OCI-LY1 (cell line): ENCODE results near the gene TTC9C.

Source experiments
- H2AFZ ChIP-seq: fragments of 200-600 bp; sonication (generic), shearing (Covaris generic); 2 replicates; pipeline ENCODE4 v1.6.0; 2014; ENCODE audit warnings: antibody characterized with exemption, mild to moderate bottlenecking, low read length
- H3F3A ChIP-seq: fragments of 200-600 bp; sonication (generic), shearing (Covaris generic); 2 replicates; pipeline ENCODE4 v1.6.0; 2014; ENCODE audit warnings: mild to moderate bottlenecking, antibody characterized with exemption, low read length, moderate library complexity; ENCODE audit not compliant: insufficient read depth
- H3K27ac ChIP-seq: fragments of 200-600 bp; sonication (generic); 2 replicates; pipeline ENCODE4 v1.5.1; 2014; ENCODE audit warnings: low read length, mixed run types, mild to moderate bottlenecking, low read depth; ENCODE audit not compliant: poor library complexity, severe bottlenecking
- H3K27me3 ChIP-seq: fragments of 200-600 bp; sonication (generic); 2 replicates; pipeline ENCODE4 v1.6.0; 2014; ENCODE audit warnings: antibody characterized with exemption, mild to moderate bottlenecking, low read length, moderate library complexity; ENCODE audit not compliant: insufficient read depth
- H3K36me3 ChIP-seq: fragments of 200-600 bp; sonication (generic); 2 replicates; pipeline ENCODE4 v1.6.1; 2014; ENCODE audit warnings: mild to moderate bottlenecking, antibody characterized with exemption, low read length, moderate library complexity, mixed read lengths; ENCODE audit not compliant: insufficient read depth
- H3K4me1 ChIP-seq: fragments of 200-600 bp; sonication (generic); 2 replicates; pipeline ENCODE4 v1.5.1; 2014; ENCODE audit warnings: mild to moderate bottlenecking, low read length, moderate library complexity; ENCODE audit not compliant: insufficient read depth, severe bottlenecking
- H3K4me2 ChIP-seq: fragments of 200-600 bp; sonication (generic), shearing (Covaris generic); 2 replicates; pipeline ENCODE4 v1.6.1; 2014; ENCODE audit warnings: low read length
- H3K4me3 ChIP-seq: fragments of 200-600 bp; sonication (generic); 2 replicates; pipeline ENCODE4 v1.5.1; 2014; ENCODE audit warnings: low read length, low read depth, mild to moderate bottlenecking, mixed read lengths; ENCODE audit not compliant: poor library complexity, severe bottlenecking
- H3K79me2 ChIP-seq: fragments of 200-600 bp; shearing (Covaris generic); 2 replicates; pipeline ENCODE4 v1.6.1; 2016; ENCODE audit warnings: mixed run types, low read length, mixed read lengths; ENCODE audit not compliant: insufficient read depth
- H3K9ac ChIP-seq: fragments of 200-600 bp; sonication (generic), shearing (Covaris generic); 2 replicates; pipeline ENCODE4 v1.6.1; 2014; ENCODE audit warnings: mild to moderate bottlenecking, low read length, mixed read lengths
- H3K9me2 ChIP-seq: fragments of 200-600 bp; sonication (generic), shearing (Covaris generic); 2 replicates; pipeline ENCODE4 v1.6.1; 2014; ENCODE audit warnings: low read depth, mild to moderate bottlenecking, low read length, mixed read lengths
- H3K9me3 ChIP-seq: fragments of 200-600 bp; shearing (Covaris generic); 2 replicates; pipeline ENCODE4 v1.6.1; 2014; ENCODE audit warnings: low read length, mixed read lengths
- H4K20me1 ChIP-seq: fragments of 200-600 bp; sonication (generic), shearing (Covaris generic); 2 replicates; pipeline ENCODE4 v1.6.0; 2016; ENCODE audit warnings: mild to moderate bottlenecking, low read length; ENCODE audit not compliant: insufficient read depth
- CTCF ChIP-seq: fragments of 200-600 bp; sonication (generic), shearing (Covaris generic); IDR thresholded peaks from 2 replicates; pipeline ENCODE4 v1.5.1; 2017; ENCODE audit warnings: mild to moderate bottlenecking, antibody characterized with exemption, low read length, moderate library complexity, mixed read lengths
- EZH2 ChIP-seq: fragments of 200-600 bp; sonication (generic), shearing (Covaris generic); IDR thresholded peaks from 2 replicates; pipeline ENCODE4 v1.8.0; 2017; ENCODE audit warnings: borderline replicate concordance, mixed run types, mild to moderate bottlenecking, antibody characterized with exemption, low read length, moderate library complexity, mixed read lengths

Gene TTC9C

GRCh38 chr11:62716816-62717215 lies 11.5 kb upstream of the TTC9C start:
- peaks cover 95% of the 10 kb centered on the region for H3K36me3 ChIP-seq
- H3K4me1 ChIP-seq = peaks cover 4% of the 10 kb centered on the region
- TF ChIP-seq EZH2 (no peak), CTCF (no peak)
- H3F3A ChIP-seq = 0 out of 2 replicates have a peak, but pooled peaks cover 12% of the 10 kb centered on the region
- H3K9ac ChIP-seq = no peak overlapping the region
- H3K4me2 ChIP-seq = no peak overlapping the region
- no peaks in the 10 kb centered on the region for H3K9me2 ChIP-seq
- H3K79me2 ChIP-seq = no peaks in the 10 kb centered on the region
- H3K27me3 ChIP-seq = no peaks in the 10 kb centered on the region
- H2AFZ ChIP-seq = no peak overlapping the region
- H3K9me3 ChIP-seq = no peaks in the 10 kb centered on the region
- no peaks in the 10 kb centered on the region for H4K20me1 ChIP-seq
- H3K4me3 ChIP-seq = no peak overlapping the region
- no peak overlapping the region for H3K27ac ChIP-seq

- Histone ChIP-seq H3F3A (no peaks in the 10 kb centered on the region), H3K4me1 (peaks cover 7% of the 10 kb centered on the region), H3K36me3 (peaks cover 98% of the 10 kb centered on the region), H3K9me2 (no peaks in the 10 kb centered on the region), H2AFZ (no peak overlapping the region), H3K4me2 (no peak overlapping the region), H3K9me3 (no peaks in the 10 kb centered on the region), H3K27ac (no peak overlapping the region), H3K79me2 (peaks cover 11% of the 10 kb centered on the region), H3K27me3 (no peaks in the 10 kb centered on the region), H3K4me3 (no peak overlapping the region), H3K9ac (no peak overlapping the region), H4K20me1 (no peaks in the 10 kb centered on the region)
- TF ChIP-seq CTCF = no peak
- no peak for TF ChIP-seq EZH2
Observed at GRCh38 chr11:62719302-62719978, 8.8 kb upstream of the TTC9C start.

- H3F3A ChIP-seq = no peaks in the 10 kb centered on the region
- no peak overlapping the region for H3K4me2 ChIP-seq
- no peaks in the 10 kb centered on the region for H3K27me3 ChIP-seq
- H3K9ac ChIP-seq = no peak overlapping the region
- TF ChIP-seq EZH2 (no peak), CTCF (peak; percentile 28; the same call in 1 of the 2 replicates)
- H2AFZ ChIP-seq = no peak overlapping the region
- no peaks in the 10 kb centered on the region for H3K9me2 ChIP-seq
- peaks cover 34% of the 10 kb centered on the region for H3K79me2 ChIP-seq
- H3K9me3 ChIP-seq = no peaks in the 10 kb centered on the region
- H3K4me3 ChIP-seq = no peak overlapping the region
- peaks cover 95% of the 10 kb centered on the region for H3K36me3 ChIP-seq
- H4K20me1 ChIP-seq = no peaks in the 10 kb centered on the region; the same call in 1 of the 2 replicates
- H3K4me1 ChIP-seq = peaks cover 16% of the 10 kb centered on the region
- H3K27ac ChIP-seq = no peak overlapping the region
Observed at GRCh38 chr11:62721994-62722393, 6.3 kb upstream of the TTC9C start.
